Loucy (cell line): ENCODE data around the gene G6PD.

ENCODE experiments used
- H2AFZ ChIP-seq: fragments of 200-600 bp; sonication (generic); 2 replicates; pipeline ENCODE4 v1.6.0; 2016; ENCODE audit warnings: antibody characterized with exemption, mild to moderate bottlenecking, low read length, moderate library complexity
- H3F3A ChIP-seq: fragments of 200-600 bp; 2 replicates; pipeline ENCODE4 v1.6.0; 2016; ENCODE audit warnings: antibody characterized with exemption, low read depth, mild to moderate bottlenecking
- H3K27me3 ChIP-seq: fragments of 200-600 bp; sonication (generic); 2 replicates; pipeline ENCODE4 v1.6.1; 2014; ENCODE audit warnings: low read length, mild to moderate bottlenecking; ENCODE audit not compliant: insufficient read depth, poor library complexity, severe bottlenecking
- H3K36me3 ChIP-seq: fragments of 200-600 bp; sonication (generic); 2 replicates; pipeline ENCODE4 v1.6.1; 2016; ENCODE audit warnings: low read length; ENCODE audit not compliant: insufficient read depth
- H3K4me1 ChIP-seq: fragments of 200-600 bp; sonication (generic); 2 replicates; pipeline ENCODE4 v1.5.1; 2014; ENCODE audit warnings: low read length, mild to moderate bottlenecking; ENCODE audit not compliant: insufficient read depth, poor library complexity, severe bottlenecking
- H3K4me2 ChIP-seq: fragments of 200-600 bp; sonication (generic); 2 replicates; pipeline ENCODE4 v1.6.0; 2014; ENCODE audit warnings: antibody characterized with exemption, low read length, low read depth, mild to moderate bottlenecking; ENCODE audit not compliant: poor library complexity, severe bottlenecking
- H3K4me3 ChIP-seq: fragments of 200-600 bp; sonication (generic); 2 replicates; pipeline ENCODE4 v1.5.1; 2014; ENCODE audit warnings: low read length, mild to moderate bottlenecking, mixed read lengths; ENCODE audit not compliant: poor library complexity, severe bottlenecking
- H3K79me2 ChIP-seq: fragments of 200-600 bp; sonication (generic); 2 replicates; pipeline ENCODE4 v1.6.1; 2014; ENCODE audit warnings: low read length; ENCODE audit not compliant: insufficient read depth
- H3K9ac ChIP-seq: fragments of 200-600 bp; sonication (generic); 2 replicates; pipeline ENCODE4 v1.6.0; 2014; ENCODE audit warnings: mild to moderate bottlenecking, low read depth, low read length, moderate library complexity; ENCODE audit not compliant: poor library complexity, severe bottlenecking
- H3K9me2 ChIP-seq: fragments of 200-600 bp; sonication (generic); replicated peaks from 2 replicates; pipeline ENCODE4 v1.6.1; 2016; ENCODE audit warnings: low read depth, low read length, mixed read lengths
- H3K9me3 ChIP-seq: fragments of 200-600 bp; sonication (generic); 2 replicates; pipeline ENCODE4 v1.6.1; 2014; ENCODE audit warnings: mild to moderate bottlenecking, antibody characterized with exemption, low read length, low read depth; ENCODE audit not compliant: insufficient read depth
- H4K20me1 ChIP-seq: fragments of 200-600 bp; sonication (generic); 2 replicates; pipeline ENCODE4 v1.6.0; 2014; ENCODE audit warnings: antibody characterized with exemption, low read length, mild to moderate bottlenecking; ENCODE audit not compliant: insufficient read depth, poor library complexity, severe bottlenecking
- CTCF ChIP-seq: fragments of 200-600 bp; sonication (generic); conservative IDR thresholded peaks from 2 replicates; pipeline ENCODE4 v1.5.1; 2014; ENCODE audit warnings: mild to moderate bottlenecking, antibody characterized with exemption, low read length
- EZH2phosphoT487 ChIP-seq: fragments of 200-600 bp; IDR thresholded peaks from 2 replicates; pipeline ENCODE4 v1.6.1; 2018; ENCODE audit warnings: antibody characterized with exemption, mild to moderate bottlenecking, moderate library complexity, borderline replicate concordance

G6PD gene

DNA sequence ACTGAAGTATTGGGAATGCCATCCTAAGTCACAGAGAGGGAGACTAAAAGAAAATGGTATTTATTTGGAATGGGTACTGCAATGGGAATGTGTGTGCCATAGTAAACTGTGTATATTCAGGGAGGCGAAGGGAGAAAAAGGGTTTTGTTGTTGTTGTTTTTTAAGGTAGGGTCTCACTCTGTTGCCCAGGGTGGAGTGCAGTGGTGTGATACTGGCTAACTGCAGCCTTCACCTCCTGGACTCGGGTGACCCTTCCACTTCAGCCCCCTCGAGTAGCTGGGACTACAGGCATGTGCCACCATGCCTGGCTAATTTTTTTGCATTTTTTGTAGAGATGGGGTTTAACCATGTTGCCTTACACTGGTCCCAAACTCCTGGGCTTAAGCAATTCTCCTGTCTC lies 51.9 kb downstream of the G6PD start:
- peaks cover 4% of the 10 kb centered on the region; the same call in 1 of the 2 replicates for H3K79me2 ChIP-seq
- H3K36me3 ChIP-seq: no peaks in the 10 kb centered on the region
- no peaks in the 10 kb centered on the region for H3K9me2 ChIP-seq
- no peaks in the 10 kb centered on the region for H4K20me1 ChIP-seq
- no peaks in the 10 kb centered on the region for H3K4me1 ChIP-seq
- H3F3A ChIP-seq: no peaks in the 10 kb centered on the region
- H3K4me2 ChIP-seq: no peak overlapping the region
- no peak overlapping the region for H2AFZ ChIP-seq
- no peak overlapping the region for H3K9ac ChIP-seq
- no peaks in the 10 kb centered on the region for H3K27me3 ChIP-seq
- TF ChIP-seq CTCF (no peak), EZH2phosphoT487 (no peak)
- no peaks in the 10 kb centered on the region for H3K9me3 ChIP-seq
- H3K4me3 ChIP-seq: no peak overlapping the region

DNA sequence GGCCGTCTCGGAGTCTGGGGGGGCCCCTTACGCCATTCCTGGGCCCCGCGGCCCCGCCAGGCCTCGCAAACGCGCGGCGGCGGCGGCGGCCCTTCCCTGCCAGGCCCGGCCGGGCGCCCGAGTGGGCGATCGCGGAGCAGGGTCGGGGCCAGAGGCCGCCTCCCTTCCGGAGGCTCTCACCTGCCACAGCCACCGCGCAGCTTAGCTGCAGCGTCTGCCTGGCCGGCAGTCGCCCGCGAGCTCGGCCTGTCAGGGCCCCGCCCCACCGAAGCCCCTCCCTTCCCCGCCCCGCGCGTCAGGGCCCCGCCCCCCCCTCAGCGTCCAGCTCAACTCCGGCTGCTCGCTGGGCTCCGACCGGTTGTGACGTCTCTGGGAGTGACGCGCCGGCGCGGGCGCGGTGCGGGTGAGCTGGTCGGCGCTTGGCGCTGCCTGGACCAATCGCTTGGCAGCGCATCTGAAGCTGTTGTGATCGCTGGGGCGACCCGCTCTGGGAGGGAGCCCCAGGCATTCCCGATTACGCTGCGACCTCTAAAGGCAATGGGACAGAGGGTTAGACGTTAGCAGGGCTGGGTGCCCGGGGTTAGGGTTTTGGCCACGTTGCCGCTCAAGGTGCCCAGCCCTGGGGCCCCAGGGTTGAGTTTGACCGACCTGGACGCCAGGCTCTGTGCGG lies 56.1 kb downstream of the G6PD start, which contains the start of gene SLC10A3:
SLC10A3 (minus strand) TSS at position 216 of the 670 bp plus-strand sequence. CDS start 1,689 bp downstream, outside the sequence.
- peaks cover 21% of the 10 kb centered on the region for H3K79me2 ChIP-seq
- H3K9me3 ChIP-seq: no peaks in the 10 kb centered on the region
- no peaks in the 10 kb centered on the region for H4K20me1 ChIP-seq
- no peaks in the 10 kb centered on the region for H3F3A ChIP-seq
- H3K4me1 ChIP-seq: no peaks in the 10 kb centered on the region
- H3K27me3 ChIP-seq: no peaks in the 10 kb centered on the region
- peak within 1 kb of the TSS; percentile 77 for H3K4me2 ChIP-seq
- no peaks in the 10 kb centered on the region for H3K9me2 ChIP-seq
- H2AFZ ChIP-seq: 0 out of 2 replicates have a peak within 1 kb of the TSS, but pooled peaks have one; percentile 84
- H3K9ac ChIP-seq: peak within 1 kb of the TSS; percentile 77
- TF ChIP-seq EZH2phosphoT487: no peak
- no peaks in the 10 kb centered on the region for H3K36me3 ChIP-seq
- H3K4me3 ChIP-seq: peak within 1 kb of the TSS; percentile 87

DNA sequence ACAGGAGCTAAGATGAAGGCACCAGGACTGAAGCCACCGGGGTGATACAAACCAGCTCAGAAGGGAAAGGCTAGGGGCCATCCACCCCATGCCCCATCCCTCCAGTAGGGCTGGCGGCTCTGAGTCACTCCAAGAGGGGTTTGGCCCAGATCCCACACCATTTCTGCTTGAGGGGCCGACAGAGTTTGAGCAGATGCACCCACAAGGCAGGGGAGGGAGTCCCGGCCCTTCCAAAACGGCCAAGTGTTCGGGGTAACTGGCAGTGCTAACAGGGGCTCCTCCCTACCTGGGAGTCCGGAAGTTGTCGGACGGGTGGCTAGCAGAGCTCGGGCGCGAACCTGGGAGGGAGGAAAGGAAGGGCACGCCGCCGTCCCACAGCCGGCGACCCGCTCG lies 56.6 kb downstream of the G6PD start:
- H3K36me3 ChIP-seq: no peaks in the 10 kb centered on the region
- no peaks in the 10 kb centered on the region for H3K9me3 ChIP-seq
- H3K9ac ChIP-seq: peak overlapping the region; percentile 77
- no peaks in the 10 kb centered on the region for H3K4me1 ChIP-seq
- H3K4me3 ChIP-seq: peak overlapping the region; percentile 87
- H3K27me3 ChIP-seq: no peaks in the 10 kb centered on the region
- peaks cover 26% of the 10 kb centered on the region for H3K79me2 ChIP-seq
- H3K9me2 ChIP-seq: no peaks in the 10 kb centered on the region
- H2AFZ ChIP-seq: no peak overlapping the region
- H3K4me2 ChIP-seq: peak overlapping the region; percentile 77
- H3F3A ChIP-seq: no peaks in the 10 kb centered on the region
- peaks cover 4% of the 10 kb centered on the region for H4K20me1 ChIP-seq
- TF ChIP-seq EZH2phosphoT487: no peak
- TF ChIP-seq CTCF: no peak

DNA sequence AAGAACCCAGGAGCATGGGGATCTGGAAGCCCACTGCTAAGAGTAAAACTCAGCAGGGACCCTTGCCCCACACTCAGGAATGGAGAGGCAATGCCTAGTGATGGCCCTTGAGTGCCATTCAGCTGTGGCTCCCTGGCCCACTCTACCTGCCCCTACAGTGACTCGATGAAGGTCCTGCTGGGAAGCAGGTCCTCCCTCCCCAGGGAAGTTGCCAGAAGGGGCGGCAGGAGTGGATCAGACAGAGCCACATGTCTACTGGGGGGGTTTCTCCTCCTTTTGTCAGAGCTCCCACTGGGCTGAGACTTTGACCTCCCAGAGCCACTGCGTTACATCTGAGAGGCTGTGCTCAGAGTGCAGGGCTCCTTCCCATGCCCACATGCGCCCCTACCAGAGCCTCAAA lies 57.5 kb downstream of the G6PD start:
- peaks cover 5% of the 10 kb centered on the region for H4K20me1 ChIP-seq
- H3K4me2 ChIP-seq: peak overlapping the region; percentile 77
- H3K4me3 ChIP-seq: peak overlapping the region; percentile 87
- H3K9ac ChIP-seq: peak overlapping the region; percentile 77
- no peak for TF ChIP-seq CTCF
- TF ChIP-seq EZH2phosphoT487: no peak
- no peaks in the 10 kb centered on the region for H3K9me3 ChIP-seq
- H3K4me1 ChIP-seq: no peaks in the 10 kb centered on the region
- H3K9me2 ChIP-seq: no peaks in the 10 kb centered on the region
- H2AFZ ChIP-seq: no peak overlapping the region
- H3K27me3 ChIP-seq: no peaks in the 10 kb centered on the region
- no peaks in the 10 kb centered on the region for H3F3A ChIP-seq
- peaks cover 34% of the 10 kb centered on the region for H3K79me2 ChIP-seq
- H3K36me3 ChIP-seq: no peaks in the 10 kb centered on the region
